Adipocyte (in vitro differentiated cells): Measurements from ENCODE around the gene DHCR7.

Experiments
- DNase-seq: peaks from one replicate; pipeline ENCODE4 v3.0.0-alpha.2; 2015; ENCODE audit warnings: low read depth
- H3K27me3 ChIP-seq: replicated peaks from 2 replicates; pipeline ENCODE4 v1.7.0; 2013; ENCODE audit warnings: mild to moderate bottlenecking, low read length, moderate library complexity; ENCODE audit not compliant: control insufficient read depth, insufficient read depth
- H3K36me3 ChIP-seq: 2 replicates; pipeline ENCODE4 v1.7.0; 2013; ENCODE audit warnings: low read length, mild to moderate bottlenecking, moderate library complexity; ENCODE audit not compliant: control insufficient read depth, insufficient read depth, severe bottlenecking
- H3K4me1 ChIP-seq: 2 replicates; pipeline ENCODE4 v1.7.0; 2013; ENCODE audit warnings: mild to moderate bottlenecking, low read length, moderate library complexity; ENCODE audit not compliant: control insufficient read depth, insufficient read depth
- H3K4me3 ChIP-seq: 2 replicates; pipeline ENCODE4 v1.7.0; 2013; ENCODE audit warnings: mild to moderate bottlenecking, low read length, moderate library complexity
- H3K9ac ChIP-seq: 2 replicates; pipeline ENCODE4 v1.7.0; 2013; ENCODE audit warnings: mild to moderate bottlenecking, low read length, moderate library complexity
- H3K9me3 ChIP-seq: 2 replicates; pipeline ENCODE4 v1.7.0; 2013; ENCODE audit warnings: mild to moderate bottlenecking, low read length, moderate library complexity; ENCODE audit not compliant: control insufficient read depth

DHCR7 gene, protein sequence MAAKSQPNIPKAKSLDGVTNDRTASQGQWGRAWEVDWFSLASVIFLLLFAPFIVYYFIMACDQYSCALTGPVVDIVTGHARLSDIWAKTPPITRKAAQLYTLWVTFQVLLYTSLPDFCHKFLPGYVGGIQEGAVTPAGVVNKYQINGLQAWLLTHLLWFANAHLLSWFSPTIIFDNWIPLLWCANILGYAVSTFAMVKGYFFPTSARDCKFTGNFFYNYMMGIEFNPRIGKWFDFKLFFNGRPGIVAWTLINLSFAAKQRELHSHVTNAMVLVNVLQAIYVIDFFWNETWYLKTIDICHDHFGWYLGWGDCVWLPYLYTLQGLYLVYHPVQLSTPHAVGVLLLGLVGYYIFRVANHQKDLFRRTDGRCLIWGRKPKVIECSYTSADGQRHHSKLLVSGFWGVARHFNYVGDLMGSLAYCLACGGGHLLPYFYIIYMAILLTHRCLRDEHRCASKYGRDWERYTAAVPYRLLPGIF

DNA sequence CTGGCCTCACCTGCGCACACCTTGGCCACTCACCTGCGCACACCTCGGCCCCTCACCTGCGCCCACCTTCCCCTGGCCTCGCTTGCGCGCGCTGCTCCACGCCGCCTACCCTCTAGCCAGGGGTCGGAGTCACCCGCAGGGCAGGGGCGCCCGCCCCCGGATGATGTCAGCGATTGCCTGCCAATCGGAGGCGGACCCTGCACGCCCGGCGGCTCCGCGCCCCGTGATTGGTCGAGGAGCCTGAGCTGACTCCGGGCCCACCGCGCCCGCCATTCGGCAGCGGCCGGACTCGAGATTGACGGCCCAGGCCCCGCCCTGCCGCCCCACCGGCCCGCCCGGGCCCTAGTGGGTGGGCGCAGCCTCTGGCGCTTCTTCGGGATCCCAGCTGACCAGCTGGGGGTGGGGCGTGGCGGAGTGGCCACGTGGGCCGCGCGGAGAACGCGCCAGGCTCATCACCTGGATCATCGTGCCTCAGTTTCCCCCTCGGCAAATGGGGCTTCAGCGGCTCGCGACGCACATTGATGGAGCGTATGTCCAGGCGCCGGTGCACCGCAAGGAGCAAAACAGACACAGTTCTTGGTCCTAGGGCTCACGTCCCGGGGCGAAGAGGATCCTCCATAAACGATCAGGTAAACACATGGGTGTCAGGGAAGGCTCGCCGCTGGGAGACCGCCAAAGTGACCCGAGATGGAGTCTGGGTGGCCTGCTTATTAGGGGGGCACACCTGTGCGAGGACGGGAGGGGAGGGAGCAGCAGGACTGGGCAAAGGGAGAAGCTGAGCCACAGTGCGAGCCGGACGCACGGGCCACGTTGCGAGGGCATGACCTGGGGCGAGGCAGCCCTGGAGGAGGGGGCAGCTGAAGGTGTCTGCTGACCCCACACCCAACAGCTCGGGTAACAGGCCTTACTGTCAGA lies at the start of gene DHCR7:
Gene DHCR7, minus strand, starts transcription at position 137 of the 915 bp plus-strand sequence. CDS start 3,441 bp downstream, outside the sequence.
- H3K4me1 ChIP-seq, result peaks cover 35% of the 10 kb centered on the region
- H3K9ac ChIP-seq, result peak within 1 kb of the TSS; percentile 87
- H3K27me3 ChIP-seq, result no peaks in the 10 kb centered on the region
- peaks cover 8% of the 10 kb centered on the region for H3K9me3 ChIP-seq
- DNase-seq, result peak; percentile 98
- peaks cover 34% of the 10 kb centered on the region for H3K36me3 ChIP-seq
- H3K4me3 ChIP-seq, result peak within 1 kb of the TSS; percentile 93

GRCh38 chr11:71496421-71496820 lies 48.2 kb upstream of the DHCR7 start:
- H3K4me1 ChIP-seq, result peaks cover 7% of the 10 kb centered on the region
- H3K27me3 ChIP-seq, result no peaks in the 10 kb centered on the region
- H3K9me3 ChIP-seq, result no peaks in the 10 kb centered on the region
- peaks cover 87% of the 10 kb centered on the region for H3K36me3 ChIP-seq
- DNase-seq, result no peak
- no peak overlapping the region for H3K4me3 ChIP-seq
- no peak overlapping the region for H3K9ac ChIP-seq

DNA sequence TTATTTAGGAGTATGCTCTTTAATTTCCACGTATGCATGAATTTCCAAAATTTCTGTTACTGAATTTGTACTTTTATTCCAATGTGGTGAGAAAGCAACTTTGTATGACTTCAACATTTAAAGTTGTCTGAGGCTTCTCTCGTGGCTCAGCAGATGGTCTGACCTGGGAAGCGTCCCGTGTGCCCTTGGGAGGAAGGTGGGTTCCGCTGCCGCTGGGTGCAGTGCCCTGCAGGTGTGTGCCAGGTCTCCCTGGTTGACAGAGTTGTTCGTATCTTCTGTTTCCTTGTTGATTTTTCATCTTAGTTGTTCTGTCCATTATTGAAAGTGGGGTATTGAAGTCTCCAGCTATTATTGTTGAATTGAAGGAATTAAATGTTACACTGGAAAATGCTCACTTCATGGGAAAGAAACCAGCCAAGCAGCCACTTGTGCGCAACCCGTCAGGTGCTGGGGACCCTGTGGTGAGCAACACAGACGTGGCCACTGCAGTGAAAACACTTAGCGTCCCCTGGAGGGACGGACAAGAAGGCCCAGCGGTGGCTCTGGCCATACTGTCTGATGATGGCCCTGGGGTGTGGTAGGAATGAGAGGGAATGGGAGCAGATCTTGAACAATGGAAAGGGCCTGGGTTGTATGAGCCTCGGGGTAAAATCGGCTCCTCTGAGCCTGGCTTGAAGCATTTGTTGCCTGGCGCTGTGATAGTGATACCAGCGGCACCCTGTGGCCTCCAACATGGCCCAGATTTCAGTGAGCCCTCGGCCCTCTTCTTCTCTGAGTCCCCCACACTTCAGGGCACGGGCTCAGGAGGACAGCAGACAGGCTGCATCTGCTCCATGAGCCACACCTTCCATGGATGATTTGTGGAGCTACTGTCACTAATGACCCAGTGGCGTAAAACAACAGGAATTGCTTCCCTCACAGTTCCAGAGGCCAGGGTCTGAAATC lies 47.4 kb upstream of the DHCR7 start:
- Histone ChIP-seq H3K36me3 (peaks cover 87% of the 10 kb centered on the region), H3K27me3 (no peaks in the 10 kb centered on the region), H3K4me1 (peaks cover 6% of the 10 kb centered on the region), H3K9ac (no peak overlapping the region), H3K4me3 (no peak overlapping the region), H3K9me3 (no peaks in the 10 kb centered on the region)
- no peak for DNase-seq

DNA sequence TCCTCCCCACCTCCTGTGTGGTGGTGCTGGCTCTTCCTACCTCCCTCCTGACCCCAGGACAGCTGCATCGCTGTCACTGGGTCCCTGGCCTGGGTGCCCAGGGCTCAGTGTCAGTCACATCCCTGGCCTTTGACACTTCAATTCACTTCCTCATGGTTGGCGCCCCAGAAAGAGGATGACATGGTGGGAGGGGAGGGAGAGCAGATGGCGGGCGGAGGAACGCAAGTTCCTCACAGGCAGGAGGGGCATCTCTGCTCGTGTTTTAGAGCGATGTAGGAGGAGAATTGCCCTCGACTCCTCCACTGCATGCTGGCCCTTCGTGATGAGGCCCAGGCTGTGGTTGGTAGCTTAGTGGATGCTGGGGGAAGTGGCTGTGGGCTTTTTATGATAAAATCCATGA lies 43.7 kb upstream of the DHCR7 start:
- Histone ChIP-seq H3K27me3 (no peaks in the 10 kb centered on the region), H3K36me3 (peaks cover 70% of the 10 kb centered on the region), H3K9ac (no peak overlapping the region), H3K4me3 (no peak overlapping the region), H3K4me1 (no peaks in the 10 kb centered on the region), H3K9me3 (no peaks in the 10 kb centered on the region)
- DNase-seq, result no peak

DNA sequence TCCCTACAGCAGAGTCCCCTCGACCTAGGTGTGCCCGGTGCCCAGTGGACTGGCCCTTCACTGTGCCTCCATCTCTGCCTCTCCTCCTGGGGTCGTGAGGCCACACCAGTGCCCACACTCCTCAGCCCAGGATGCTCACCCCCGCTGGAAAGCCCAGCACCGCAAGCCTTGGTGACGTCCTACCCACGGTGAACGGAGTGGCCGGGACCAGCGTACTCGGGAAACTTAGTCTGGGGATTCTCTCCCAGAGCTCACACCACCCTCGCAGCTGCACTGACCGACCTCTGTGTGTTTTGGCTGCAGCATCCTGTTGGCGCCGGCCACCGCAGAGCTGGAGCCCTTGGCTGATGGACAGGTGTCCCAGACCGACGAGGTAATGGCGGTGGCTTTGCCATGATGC lies 43.3 kb upstream of the DHCR7 start:
- DNase-seq, result no peak
- H3K9ac ChIP-seq, result no peak overlapping the region
- no peaks in the 10 kb centered on the region for H3K27me3 ChIP-seq
- no peaks in the 10 kb centered on the region for H3K9me3 ChIP-seq
- H3K4me3 ChIP-seq, result no peak overlapping the region
- H3K36me3 ChIP-seq, result peaks cover 70% of the 10 kb centered on the region
- no peaks in the 10 kb centered on the region for H3K4me1 ChIP-seq

DNA sequence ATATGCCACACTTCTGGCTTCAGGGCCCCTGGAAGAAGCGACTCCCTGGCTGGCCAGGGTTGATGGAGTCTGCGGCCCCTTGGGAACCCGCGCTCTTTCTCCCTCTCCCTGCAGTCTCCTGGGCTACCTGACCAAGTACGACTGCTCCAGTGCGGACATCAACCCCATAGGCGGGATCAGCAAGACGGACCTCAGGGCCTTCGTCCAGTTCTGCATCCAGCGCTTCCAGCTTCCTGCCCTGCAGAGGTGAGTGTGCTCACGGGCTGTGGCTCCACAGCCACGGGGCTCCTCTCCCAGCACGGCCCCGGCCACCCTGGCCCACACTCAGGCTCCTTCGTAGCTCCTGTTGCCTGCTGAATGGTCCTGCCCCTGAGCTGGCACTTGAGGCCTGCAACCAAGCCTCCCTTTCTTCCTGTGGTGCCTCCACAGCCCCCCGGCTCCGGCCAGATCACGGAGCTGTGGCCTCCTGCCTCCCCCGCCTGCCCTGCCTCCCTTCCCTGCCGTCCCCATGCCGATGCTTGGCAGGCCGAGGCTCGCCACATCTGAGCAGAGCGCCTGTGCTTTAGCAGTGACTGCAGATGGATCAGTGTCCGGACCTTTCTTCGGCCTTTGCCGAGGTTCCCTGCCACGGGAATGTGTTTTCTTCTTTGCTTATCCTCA lies 42.7 kb upstream of the DHCR7 start:
- Histone ChIP-seq H3K36me3 (peaks cover 70% of the 10 kb centered on the region), H3K9ac (no peak overlapping the region), H3K27me3 (no peaks in the 10 kb centered on the region), H3K4me1 (no peaks in the 10 kb centered on the region), H3K9me3 (no peaks in the 10 kb centered on the region), H3K4me3 (no peak overlapping the region)
- DNase-seq, result no peak

DNA sequence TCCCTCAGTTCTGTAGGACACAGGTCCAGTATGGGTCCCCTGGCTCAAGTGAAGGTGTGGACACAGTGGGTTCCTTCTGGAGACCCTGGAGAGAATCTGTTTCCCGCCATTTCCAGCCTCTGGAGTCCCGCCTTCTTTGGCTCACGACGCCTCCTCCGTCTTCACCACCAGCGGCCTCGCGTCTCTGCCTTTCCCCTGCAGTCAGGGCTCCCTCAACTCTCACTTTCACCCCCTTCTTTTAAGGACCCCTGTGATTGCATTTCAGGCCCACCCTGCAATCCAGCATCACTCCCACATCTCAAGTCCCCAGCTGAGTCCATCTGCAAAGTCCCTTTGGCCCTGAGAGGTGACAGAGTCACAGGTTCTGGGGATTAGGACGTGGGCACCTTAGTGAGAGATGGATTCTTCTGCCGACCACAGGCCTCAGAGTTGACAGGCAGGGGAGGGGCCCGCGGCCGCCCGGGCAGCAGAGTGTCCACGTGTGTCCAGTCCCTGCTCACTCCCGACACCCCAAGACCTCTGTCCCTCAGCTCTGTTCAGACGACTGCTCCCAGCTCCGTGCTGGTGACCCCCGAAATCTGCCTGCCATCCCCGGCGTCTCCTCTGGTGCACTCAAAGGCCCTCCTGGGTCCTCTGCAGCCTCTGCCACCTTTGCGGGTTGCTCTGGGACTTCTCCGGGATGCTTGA lies 42.0 kb upstream of the DHCR7 start:
- DNase-seq, result no peak
- Histone ChIP-seq H3K9ac (no peak overlapping the region), H3K27me3 (no peaks in the 10 kb centered on the region), H3K9me3 (no peaks in the 10 kb centered on the region), H3K4me3 (no peak overlapping the region), H3K36me3 (peaks cover 70% of the 10 kb centered on the region), H3K4me1 (no peaks in the 10 kb centered on the region)

GRCh38 chr11:71489311-71490043 lies 41.3 kb upstream of the DHCR7 start:
- Histone ChIP-seq H3K27me3 (no peaks in the 10 kb centered on the region), H3K9me3 (no peaks in the 10 kb centered on the region), H3K36me3 (peaks cover 71% of the 10 kb centered on the region), H3K9ac (no peak overlapping the region), H3K4me3 (no peak overlapping the region), H3K4me1 (no peaks in the 10 kb centered on the region)
- DNase-seq, result no peak

GRCh38 chr11:71488681-71489270 lies 40.6 kb upstream of the DHCR7 start:
- Histone ChIP-seq H3K9ac (no peak overlapping the region), H3K9me3 (no peaks in the 10 kb centered on the region), H3K4me3 (no peak overlapping the region), H3K4me1 (no peaks in the 10 kb centered on the region), H3K27me3 (no peaks in the 10 kb centered on the region), H3K36me3 (peaks cover 74% of the 10 kb centered on the region)
- DNase-seq, result no peak
